ENCODE measurements around the gene NKX3-2. TPM values are rescaled to one million over a fixed set of nuclear protein-coding genes. Genes with fewer than 3 reads are reported as not detected.

NKX3-2 gene
- total RNA-seq, 1 experiment from 2014 or later, result 1.2 TPM

DNA sequence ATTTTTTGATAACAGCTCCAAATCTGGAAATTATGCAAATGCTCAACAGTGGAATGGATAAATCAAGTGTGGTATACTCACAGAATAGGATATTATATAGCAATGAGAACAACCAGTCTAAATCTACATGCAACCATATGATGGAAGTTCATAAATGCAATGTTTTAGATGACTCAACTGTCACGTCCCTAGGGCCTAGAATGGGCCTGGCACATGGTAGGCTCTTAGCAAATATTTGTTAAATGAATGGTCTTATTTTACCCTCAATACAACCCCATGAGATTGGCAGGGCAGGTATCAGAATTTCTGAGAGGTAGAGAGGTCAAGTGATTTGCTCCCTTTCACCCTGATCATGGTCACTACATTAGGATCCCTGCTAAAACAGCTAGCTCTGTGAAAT is 14.6 kb upstream of the NKX3-2 start:
- Histone ChIP-seq H3K27me3 (ENCODE audit: control insufficient read depth, insufficient read depth, low read length) (no peaks in the 10 kb centered on the region), H3K4me3 (ENCODE audit: low read depth in 2 of 2, low read length in 2 of 2) (no peak overlapping the region), H3K4me1 (ENCODE audit: control insufficient read depth, insufficient read depth, low read length) (no peaks in the 10 kb centered on the region), H3K27ac (ENCODE audit: low read length) (no peak overlapping the region), H3K36me3 (ENCODE audit: control insufficient read depth, insufficient read depth, low read length) (no peaks in the 10 kb centered on the region), H3K9me3 (ENCODE audit: control insufficient read depth, insufficient read depth, low read depth, low read length) (no peaks in the 10 kb centered on the region)
- no TSS peak for BruUV-seq (replicated peaks)
- in situ Hi-C loops (cut with HindIII; ENCODE audit: low pct_unique_long_range_greater_than_20kb, low sequenced_read_pairs) (no loop called here), intact Hi-C loops (cut with micrococcal nuclease; ENCODE audit: unreplicated experiment) (no loop called here)
- CTCF ChIA-PET, result no interaction called here
- no peak for TF ChIP-seq TCF7L2 (IDR thresholded peaks at IDR 0.05; ENCODE audit: low read depth, low read length)
- TF ChIP-seq SIN3A (IDR thresholded peaks at IDR 0.05; ENCODE audit: borderline replicate concordance, insufficient read depth, low read depth, low read length), result no peak
- TF ChIP-seq, protein P1, sequence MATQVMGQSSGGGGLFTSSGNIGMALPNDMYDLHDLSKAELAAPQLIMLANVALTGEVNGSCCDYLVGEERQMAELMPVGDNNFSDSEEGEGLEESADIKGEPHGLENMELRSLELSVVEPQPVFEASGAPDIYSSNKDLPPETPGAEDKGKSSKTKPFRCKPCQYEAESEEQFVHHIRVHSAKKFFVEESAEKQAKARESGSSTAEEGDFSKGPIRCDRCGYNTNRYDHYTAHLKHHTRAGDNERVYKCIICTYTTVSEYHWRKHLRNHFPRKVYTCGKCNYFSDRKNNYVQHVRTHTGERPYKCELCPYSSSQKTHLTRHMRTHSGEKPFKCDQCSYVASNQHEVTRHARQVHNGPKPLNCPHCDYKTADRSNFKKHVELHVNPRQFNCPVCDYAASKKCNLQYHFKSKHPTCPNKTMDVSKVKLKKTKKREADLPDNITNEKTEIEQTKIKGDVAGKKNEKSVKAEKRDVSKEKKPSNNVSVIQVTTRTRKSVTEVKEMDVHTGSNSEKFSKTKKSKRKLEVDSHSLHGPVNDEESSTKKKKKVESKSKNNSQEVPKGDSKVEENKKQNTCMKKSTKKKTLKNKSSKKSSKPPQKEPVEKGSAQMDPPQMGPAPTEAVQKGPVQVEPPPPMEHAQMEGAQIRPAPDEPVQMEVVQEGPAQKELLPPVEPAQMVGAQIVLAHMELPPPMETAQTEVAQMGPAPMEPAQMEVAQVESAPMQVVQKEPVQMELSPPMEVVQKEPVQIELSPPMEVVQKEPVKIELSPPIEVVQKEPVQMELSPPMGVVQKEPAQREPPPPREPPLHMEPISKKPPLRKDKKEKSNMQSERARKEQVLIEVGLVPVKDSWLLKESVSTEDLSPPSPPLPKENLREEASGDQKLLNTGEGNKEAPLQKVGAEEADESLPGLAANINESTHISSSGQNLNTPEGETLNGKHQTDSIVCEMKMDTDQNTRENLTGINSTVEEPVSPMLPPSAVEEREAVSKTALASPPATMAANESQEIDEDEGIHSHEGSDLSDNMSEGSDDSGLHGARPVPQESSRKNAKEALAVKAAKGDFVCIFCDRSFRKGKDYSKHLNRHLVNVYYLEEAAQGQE (IDR thresholded peaks at IDR 0.05; ENCODE audit: insufficient read depth in 1 of 2, low read depth in 2 of 2, low read length in 1 of 2), result no peak
- TF ChIP-seq, protein P2, sequence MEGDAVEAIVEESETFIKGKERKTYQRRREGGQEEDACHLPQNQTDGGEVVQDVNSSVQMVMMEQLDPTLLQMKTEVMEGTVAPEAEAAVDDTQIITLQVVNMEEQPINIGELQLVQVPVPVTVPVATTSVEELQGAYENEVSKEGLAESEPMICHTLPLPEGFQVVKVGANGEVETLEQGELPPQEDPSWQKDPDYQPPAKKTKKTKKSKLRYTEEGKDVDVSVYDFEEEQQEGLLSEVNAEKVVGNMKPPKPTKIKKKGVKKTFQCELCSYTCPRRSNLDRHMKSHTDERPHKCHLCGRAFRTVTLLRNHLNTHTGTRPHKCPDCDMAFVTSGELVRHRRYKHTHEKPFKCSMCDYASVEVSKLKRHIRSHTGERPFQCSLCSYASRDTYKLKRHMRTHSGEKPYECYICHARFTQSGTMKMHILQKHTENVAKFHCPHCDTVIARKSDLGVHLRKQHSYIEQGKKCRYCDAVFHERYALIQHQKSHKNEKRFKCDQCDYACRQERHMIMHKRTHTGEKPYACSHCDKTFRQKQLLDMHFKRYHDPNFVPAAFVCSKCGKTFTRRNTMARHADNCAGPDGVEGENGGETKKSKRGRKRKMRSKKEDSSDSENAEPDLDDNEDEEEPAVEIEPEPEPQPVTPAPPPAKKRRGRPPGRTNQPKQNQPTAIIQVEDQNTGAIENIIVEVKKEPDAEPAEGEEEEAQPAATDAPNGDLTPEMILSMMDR (IDR thresholded peaks at IDR 0.05), result no peak
- no peak for TF ChIP-seq POLR2AphosphoS5 (IDR thresholded peaks at IDR 0.05; ENCODE audit: low read depth, low read length)
- no peak for DNase-seq (ENCODE audit: low read depth, low spot score)
- POLR2A ChIA-PET, result no interaction called here
- ATAC-seq, result no peak

DNA sequence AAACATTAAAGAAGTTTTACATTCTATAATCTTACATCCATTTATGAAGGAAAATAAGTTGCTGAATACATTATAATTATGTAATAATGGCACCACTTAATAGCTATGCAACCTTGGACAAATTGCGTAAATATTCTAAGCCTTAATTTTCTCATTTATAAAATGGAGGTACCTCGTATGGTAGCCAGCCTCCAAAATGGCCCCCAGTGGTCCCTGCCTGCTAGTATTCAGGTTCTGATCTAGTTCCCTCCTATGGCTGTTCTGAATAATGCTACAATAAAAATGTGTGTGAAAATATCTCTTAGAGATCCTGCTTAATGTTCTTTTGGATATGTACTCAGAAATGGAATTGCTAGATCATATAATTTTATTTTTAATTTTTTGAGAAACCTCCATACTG is 11.0 kb upstream of the NKX3-2 start:
- Histone ChIP-seq H3K27me3 (ENCODE audit: control insufficient read depth, insufficient read depth, low read length) (no peaks in the 10 kb centered on the region), H3K27ac (ENCODE audit: low read length) (no peak overlapping the region), H3K9me3 (ENCODE audit: control insufficient read depth, insufficient read depth, low read depth, low read length) (no peaks in the 10 kb centered on the region), H3K36me3 (ENCODE audit: control insufficient read depth, insufficient read depth, low read length) (no peaks in the 10 kb centered on the region), H3K4me1 (ENCODE audit: control insufficient read depth, insufficient read depth, low read length) (no peaks in the 10 kb centered on the region), H3K4me3 (ENCODE audit: low read depth in 2 of 2, low read length in 2 of 2) (no peak overlapping the region)
- ATAC-seq (no peak), DNase-seq (ENCODE audit: low read depth, low spot score) (no peak)
- CTCF ChIA-PET, result no interaction called here
- TF ChIP-seq SIN3A (IDR thresholded peaks at IDR 0.05; ENCODE audit: borderline replicate concordance, insufficient read depth, low read depth, low read length), result no peak
- TF ChIP-seq, protein P2 (IDR thresholded peaks at IDR 0.05), result no peak
- no peak for TF ChIP-seq TCF7L2 (IDR thresholded peaks at IDR 0.05; ENCODE audit: low read depth, low read length)
- TF ChIP-seq, protein P1 (IDR thresholded peaks at IDR 0.05; ENCODE audit: insufficient read depth in 1 of 2, low read depth in 2 of 2, low read length in 1 of 2), result no peak
- no peak for TF ChIP-seq POLR2AphosphoS5 (IDR thresholded peaks at IDR 0.05; ENCODE audit: low read depth, low read length)
- no TSS peak for BruUV-seq (replicated peaks)
- intact Hi-C loops (cut with micrococcal nuclease; ENCODE audit: unreplicated experiment) (no loop called here), in situ Hi-C loops (cut with HindIII; ENCODE audit: low pct_unique_long_range_greater_than_20kb, low sequenced_read_pairs) (no loop called here)
- POLR2A ChIA-PET, result no interaction called here
